ENCODE data around the gene C10orf105. TPM values are rescaled to one million over a fixed set of nuclear protein-coding genes. Genes with fewer than 3 reads are reported as not detected.

The C10orf105 gene
- polyA plus RNA-seq, 1 of the 3 experiments (the other 2 are of a cell fraction): not detected

DNA sequence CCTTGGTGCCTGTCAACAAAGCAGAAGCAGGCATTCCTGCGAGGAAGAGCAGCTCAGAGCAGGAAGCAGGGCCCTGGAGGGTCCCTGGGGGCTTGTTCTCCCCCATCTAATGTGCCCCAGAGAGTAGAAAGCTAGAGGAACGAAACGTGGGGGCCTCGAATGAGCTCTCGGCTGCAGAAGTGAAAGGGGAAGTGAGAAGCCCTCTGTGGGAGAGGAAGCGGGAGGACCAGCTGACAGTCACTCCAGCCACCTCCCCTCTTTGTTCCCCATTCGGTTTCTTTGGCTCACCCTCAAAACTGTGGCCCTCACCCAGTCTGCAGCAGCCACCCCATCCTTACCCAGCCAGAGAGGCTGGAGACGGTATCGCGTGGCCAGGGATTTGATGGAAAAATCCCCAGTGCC lies 25.0 kb downstream of the C10orf105 start:
- DNase-seq: no peak
- H3K4me1 ChIP-seq (ENCODE audit: control insufficient read depth in 1 of 2, insufficient read depth in 2 of 2, low read depth in 1 of 2, low read length in 1 of 2): no peaks in the 10 kb centered on the region; a peak in 1 of 4 replicates
- H3K27ac ChIP-seq (ENCODE audit: low read depth in 2 of 2, low read length in 1 of 2): no peak overlapping the region
- H3K4me2 ChIP-seq: no peak overlapping the region
- H3K9me3 ChIP-seq: no peaks in the 10 kb centered on the region
- H3K9me2 ChIP-seq: no peaks in the 10 kb centered on the region
- H3K4me3 ChIP-seq (ENCODE audit: low read depth in 2 of 2, low read length in 1 of 2): no peak overlapping the region
- no peaks in the 10 kb centered on the region for H4K20me1 ChIP-seq (ENCODE audit: insufficient read depth)
- peaks cover 7% of the 10 kb centered on the region; the same call in 1 of the 2 replicates for H3K27me3 ChIP-seq (ENCODE audit: insufficient read depth)
- H2AFZ ChIP-seq (ENCODE audit: low read depth): no peak overlapping the region
- 59% methylated on average over 9 of the region's 10 CpGs for WGBS (ENCODE audit: low lambda C conversion rate)
- H3K9ac ChIP-seq: no peak overlapping the region
- ChIA-PET CTCF (interaction anchor here (0.9 to 8.7 kb wide), 7 partner anchors 16 to 311 kb away, joined by 3 to 195 read pairs (median 4); partner anchors contain the start of gene CDH23), POLR2A (no interaction called here)
- no peaks in the 10 kb centered on the region for H3K79me2 ChIP-seq (ENCODE audit: insufficient read depth)
- TF ChIP-seq, protein P1, sequence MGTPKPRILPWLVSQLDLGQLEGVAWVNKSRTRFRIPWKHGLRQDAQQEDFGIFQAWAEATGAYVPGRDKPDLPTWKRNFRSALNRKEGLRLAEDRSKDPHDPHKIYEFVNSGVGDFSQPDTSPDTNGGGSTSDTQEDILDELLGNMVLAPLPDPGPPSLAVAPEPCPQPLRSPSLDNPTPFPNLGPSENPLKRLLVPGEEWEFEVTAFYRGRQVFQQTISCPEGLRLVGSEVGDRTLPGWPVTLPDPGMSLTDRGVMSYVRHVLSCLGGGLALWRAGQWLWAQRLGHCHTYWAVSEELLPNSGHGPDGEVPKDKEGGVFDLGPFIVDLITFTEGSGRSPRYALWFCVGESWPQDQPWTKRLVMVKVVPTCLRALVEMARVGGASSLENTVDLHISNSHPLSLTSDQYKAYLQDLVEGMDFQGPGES (IDR thresholded peaks at IDR 0.05; ENCODE audit: low read depth, low read length): no peak
- TF ChIP-seq YY1 (IDR thresholded peaks at IDR 0.05; ENCODE audit: low read depth) (no peak), GATA2 (CRISPR knock-in tag; IDR thresholded peaks at IDR 0.05) (no peak), NRF1 (IDR thresholded peaks at IDR 0.05; ENCODE audit: low read depth, low read length) (no peak), FOXM1 (IDR thresholded peaks at IDR 0.05; ENCODE audit: low read depth) (no peak), RFX5 (IDR thresholded peaks at IDR 0.05; ENCODE audit: low read length) (no peak), NFIC (IDR thresholded peaks at IDR 0.05; ENCODE audit: borderline replicate concordance) (no peak), TAF1 (IDR thresholded peaks at IDR 0.05; ENCODE audit: borderline replicate concordance, low read depth, low read length) (no peak), TCF12 (IDR thresholded peaks at IDR 0.05) (no peak), ELF1 (IDR thresholded peaks at IDR 0.05) (no peak), CHD2 (IDR thresholded peaks at IDR 0.05; ENCODE audit: low read length, partially characterized antibody) (no peak), MEF2A (IDR thresholded peaks at IDR 0.05; ENCODE audit: borderline replicate concordance, low read depth) (no peak)
- TF ChIP-seq, protein P2, sequence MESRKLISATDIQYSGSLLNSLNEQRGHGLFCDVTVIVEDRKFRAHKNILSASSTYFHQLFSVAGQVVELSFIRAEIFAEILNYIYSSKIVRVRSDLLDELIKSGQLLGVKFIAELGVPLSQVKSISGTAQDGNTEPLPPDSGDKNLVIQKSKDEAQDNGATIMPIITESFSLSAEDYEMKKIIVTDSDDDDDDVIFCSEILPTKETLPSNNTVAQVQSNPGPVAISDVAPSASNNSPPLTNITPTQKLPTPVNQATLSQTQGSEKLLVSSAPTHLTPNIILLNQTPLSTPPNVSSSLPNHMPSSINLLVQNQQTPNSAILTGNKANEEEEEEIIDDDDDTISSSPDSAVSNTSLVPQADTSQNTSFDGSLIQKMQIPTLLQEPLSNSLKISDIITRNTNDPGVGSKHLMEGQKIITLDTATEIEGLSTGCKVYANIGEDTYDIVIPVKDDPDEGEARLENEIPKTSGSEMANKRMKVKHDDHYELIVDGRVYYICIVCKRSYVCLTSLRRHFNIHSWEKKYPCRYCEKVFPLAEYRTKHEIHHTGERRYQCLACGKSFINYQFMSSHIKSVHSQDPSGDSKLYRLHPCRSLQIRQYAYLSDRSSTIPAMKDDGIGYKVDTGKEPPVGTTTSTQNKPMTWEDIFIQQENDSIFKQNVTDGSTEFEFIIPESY (IDR thresholded peaks at IDR 0.05; ENCODE audit: borderline replicate concordance, low read depth): no peak
- TF ChIP-seq, protein P3, sequence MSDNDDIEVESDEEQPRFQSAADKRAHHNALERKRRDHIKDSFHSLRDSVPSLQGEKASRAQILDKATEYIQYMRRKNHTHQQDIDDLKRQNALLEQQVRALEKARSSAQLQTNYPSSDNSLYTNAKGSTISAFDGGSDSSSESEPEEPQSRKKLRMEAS (IDR thresholded peaks at IDR 0.05; ENCODE audit: low read depth): no peak
- TF ChIP-seq, protein P4, sequence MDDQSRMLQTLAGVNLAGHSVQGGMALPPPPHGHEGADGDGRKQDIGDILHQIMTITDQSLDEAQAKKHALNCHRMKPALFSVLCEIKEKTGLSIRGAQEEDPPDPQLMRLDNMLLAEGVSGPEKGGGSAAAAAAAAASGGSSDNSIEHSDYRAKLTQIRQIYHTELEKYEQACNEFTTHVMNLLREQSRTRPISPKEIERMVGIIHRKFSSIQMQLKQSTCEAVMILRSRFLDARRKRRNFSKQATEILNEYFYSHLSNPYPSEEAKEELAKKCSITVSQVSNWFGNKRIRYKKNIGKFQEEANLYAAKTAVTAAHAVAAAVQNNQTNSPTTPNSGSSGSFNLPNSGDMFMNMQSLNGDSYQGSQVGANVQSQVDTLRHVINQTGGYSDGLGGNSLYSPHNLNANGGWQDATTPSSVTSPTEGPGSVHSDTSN (IDR thresholded peaks at IDR 0.05): no peak
- TF ChIP-seq, protein P5, sequence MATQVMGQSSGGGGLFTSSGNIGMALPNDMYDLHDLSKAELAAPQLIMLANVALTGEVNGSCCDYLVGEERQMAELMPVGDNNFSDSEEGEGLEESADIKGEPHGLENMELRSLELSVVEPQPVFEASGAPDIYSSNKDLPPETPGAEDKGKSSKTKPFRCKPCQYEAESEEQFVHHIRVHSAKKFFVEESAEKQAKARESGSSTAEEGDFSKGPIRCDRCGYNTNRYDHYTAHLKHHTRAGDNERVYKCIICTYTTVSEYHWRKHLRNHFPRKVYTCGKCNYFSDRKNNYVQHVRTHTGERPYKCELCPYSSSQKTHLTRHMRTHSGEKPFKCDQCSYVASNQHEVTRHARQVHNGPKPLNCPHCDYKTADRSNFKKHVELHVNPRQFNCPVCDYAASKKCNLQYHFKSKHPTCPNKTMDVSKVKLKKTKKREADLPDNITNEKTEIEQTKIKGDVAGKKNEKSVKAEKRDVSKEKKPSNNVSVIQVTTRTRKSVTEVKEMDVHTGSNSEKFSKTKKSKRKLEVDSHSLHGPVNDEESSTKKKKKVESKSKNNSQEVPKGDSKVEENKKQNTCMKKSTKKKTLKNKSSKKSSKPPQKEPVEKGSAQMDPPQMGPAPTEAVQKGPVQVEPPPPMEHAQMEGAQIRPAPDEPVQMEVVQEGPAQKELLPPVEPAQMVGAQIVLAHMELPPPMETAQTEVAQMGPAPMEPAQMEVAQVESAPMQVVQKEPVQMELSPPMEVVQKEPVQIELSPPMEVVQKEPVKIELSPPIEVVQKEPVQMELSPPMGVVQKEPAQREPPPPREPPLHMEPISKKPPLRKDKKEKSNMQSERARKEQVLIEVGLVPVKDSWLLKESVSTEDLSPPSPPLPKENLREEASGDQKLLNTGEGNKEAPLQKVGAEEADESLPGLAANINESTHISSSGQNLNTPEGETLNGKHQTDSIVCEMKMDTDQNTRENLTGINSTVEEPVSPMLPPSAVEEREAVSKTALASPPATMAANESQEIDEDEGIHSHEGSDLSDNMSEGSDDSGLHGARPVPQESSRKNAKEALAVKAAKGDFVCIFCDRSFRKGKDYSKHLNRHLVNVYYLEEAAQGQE (IDR thresholded peaks at IDR 0.05; ENCODE audit: low read depth, low read length): no peak
- no peaks in the 10 kb centered on the region for H3K36me3 ChIP-seq (replicated peaks in 1 of 2; ENCODE audit: control insufficient read depth in 1 of 2, insufficient read depth in 2 of 2, low read length in 1 of 2)
- H3F3A ChIP-seq (replicated peaks; ENCODE audit: insufficient read depth): no peaks in the 10 kb centered on the region
